ENCODE results near the gene HMX1.

DNA sequence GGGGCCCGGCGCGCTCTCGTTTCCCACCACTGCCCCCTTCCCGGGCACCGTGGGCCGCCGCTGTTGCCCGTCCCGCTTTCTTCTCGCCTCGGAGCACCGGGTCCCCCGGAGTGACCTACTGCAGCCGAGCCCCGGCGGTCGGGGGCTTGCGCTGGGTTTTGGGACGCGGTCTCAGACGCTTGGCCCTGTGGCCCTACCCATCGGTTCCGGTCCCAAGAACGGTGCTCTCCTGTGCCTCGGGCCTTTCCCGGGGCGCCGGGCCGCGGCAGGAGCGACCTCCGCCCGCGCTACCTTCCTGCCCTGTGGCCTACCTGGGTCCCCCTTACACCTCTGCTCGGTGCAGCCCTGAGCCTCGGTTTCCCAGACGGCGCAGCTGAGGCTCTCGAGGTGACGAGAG lies 21.6 kb upstream of the HMX1 start:
- TF ChIP-seq POLR2A (IDR thresholded peaks at IDR 0.05): no peak
- TF ChIP-seq, protein P1, sequence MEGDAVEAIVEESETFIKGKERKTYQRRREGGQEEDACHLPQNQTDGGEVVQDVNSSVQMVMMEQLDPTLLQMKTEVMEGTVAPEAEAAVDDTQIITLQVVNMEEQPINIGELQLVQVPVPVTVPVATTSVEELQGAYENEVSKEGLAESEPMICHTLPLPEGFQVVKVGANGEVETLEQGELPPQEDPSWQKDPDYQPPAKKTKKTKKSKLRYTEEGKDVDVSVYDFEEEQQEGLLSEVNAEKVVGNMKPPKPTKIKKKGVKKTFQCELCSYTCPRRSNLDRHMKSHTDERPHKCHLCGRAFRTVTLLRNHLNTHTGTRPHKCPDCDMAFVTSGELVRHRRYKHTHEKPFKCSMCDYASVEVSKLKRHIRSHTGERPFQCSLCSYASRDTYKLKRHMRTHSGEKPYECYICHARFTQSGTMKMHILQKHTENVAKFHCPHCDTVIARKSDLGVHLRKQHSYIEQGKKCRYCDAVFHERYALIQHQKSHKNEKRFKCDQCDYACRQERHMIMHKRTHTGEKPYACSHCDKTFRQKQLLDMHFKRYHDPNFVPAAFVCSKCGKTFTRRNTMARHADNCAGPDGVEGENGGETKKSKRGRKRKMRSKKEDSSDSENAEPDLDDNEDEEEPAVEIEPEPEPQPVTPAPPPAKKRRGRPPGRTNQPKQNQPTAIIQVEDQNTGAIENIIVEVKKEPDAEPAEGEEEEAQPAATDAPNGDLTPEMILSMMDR (IDR thresholded peaks at IDR 0.05): no peak

All from thyroid gland (tissue), 4 donors.